Measurements from ENCODE around the gene IQCN.

IQCN gene

GRCh38 chr19:18274219-18274780, at the start of gene IQCN:
Gene IQCN, minus strand, starts transcription at chr19:18274452. Its CDS starts 4,974 bp downstream, at chr19:18269478.
- in situ Hi-C loops (cut with HindIII; ENCODE audit: low sequenced_read_pairs), result no loop called here

- in situ Hi-C loops (cut with HindIII; ENCODE audit: low sequenced_read_pairs), result loop anchor here (10.0 kb wide), 1 partner anchor 158 kb away; no protein-coding TSS in a partner anchor
Observed at GRCh38 chr19:18322759-18323460, 48.7 kb upstream of the IQCN start, which contains the start of gene LSM4. Gene LSM4, minus strand, starts transcription at chr19:18323076. Its CDS starts 56 bp downstream, at chr19:18323020.

GRCh38 chr19:18322318-18322758, 48.1 kb upstream of the IQCN start:
- in situ Hi-C loops (cut with HindIII; ENCODE audit: low sequenced_read_pairs), result loop anchor here (10.0 kb wide), 1 partner anchor 158 kb away; no protein-coding TSS in a partner anchor

- in situ Hi-C loops (cut with HindIII; ENCODE audit: low sequenced_read_pairs), result loop anchor here (10.0 kb wide), 1 partner anchor 157 kb away; no protein-coding TSS in a partner anchor
Observed at GRCh38 chr19:18321734-18322102, 47.5 kb upstream of the IQCN start.

GRCh38 chr19:18320865-18321733, 46.8 kb upstream of the IQCN start:
- in situ Hi-C loops (cut with HindIII; ENCODE audit: low sequenced_read_pairs), result loop anchor here (10.0 kb wide), 1 partner anchor 156 kb away; no protein-coding TSS in a partner anchor

GRCh38 chr19:18319591-18320135, 45.4 kb upstream of the IQCN start:
- in situ Hi-C loops (cut with HindIII; ENCODE audit: low sequenced_read_pairs), result loop anchor here (10.0 kb wide), 1 partner anchor 155 kb away; no protein-coding TSS in a partner anchor

- in situ Hi-C loops (cut with HindIII; ENCODE audit: low sequenced_read_pairs), result no loop called here
Observed at GRCh38 chr19:18317961-18318800, 43.9 kb upstream of the IQCN start.

GRCh38 chr19:18313398-18313797, 39.1 kb upstream of the IQCN start:
- in situ Hi-C loops (cut with HindIII; ENCODE audit: low sequenced_read_pairs), result no loop called here

GRCh38 chr19:18312092-18312534, 37.9 kb upstream of the IQCN start:
- in situ Hi-C loops (cut with HindIII; ENCODE audit: low sequenced_read_pairs), result no loop called here

GRCh38 chr19:18311502-18312091, 37.3 kb upstream of the IQCN start:
- in situ Hi-C loops (cut with HindIII; ENCODE audit: low sequenced_read_pairs), result no loop called here

- in situ Hi-C loops (cut with HindIII; ENCODE audit: low sequenced_read_pairs), result no loop called here
Observed at GRCh38 chr19:18310966-18311365, 36.7 kb upstream of the IQCN start.

- in situ Hi-C loops (cut with HindIII; ENCODE audit: low sequenced_read_pairs), result no loop called here
Observed at GRCh38 chr19:18310118-18310909, 36.1 kb upstream of the IQCN start.

- in situ Hi-C loops (cut with HindIII; ENCODE audit: low sequenced_read_pairs), result no loop called here
Observed at GRCh38 chr19:18309525-18310064, 35.3 kb upstream of the IQCN start.

- in situ Hi-C loops (cut with HindIII; ENCODE audit: low sequenced_read_pairs), result no loop called here
Observed at GRCh38 chr19:18308948-18309325, 34.7 kb upstream of the IQCN start.

- in situ Hi-C loops (cut with HindIII; ENCODE audit: low sequenced_read_pairs), result no loop called here
Observed at GRCh38 chr19:18308051-18308947, 34.0 kb upstream of the IQCN start.

GRCh38 chr19:18307271-18307681, 33.0 kb upstream of the IQCN start:
- in situ Hi-C loops (cut with HindIII; ENCODE audit: low sequenced_read_pairs), result no loop called here

GRCh38 chr19:18306888-18307260, 32.6 kb upstream of the IQCN start:
- in situ Hi-C loops (cut with HindIII; ENCODE audit: low sequenced_read_pairs), result no loop called here
